HCT116 (cell line): Measurements from ENCODE around the gene MICAL3. TPM values are rescaled to one million over a fixed set of nuclear protein-coding genes. Genes with fewer than 3 reads are reported as not detected.

Experiments used
- ATAC-seq: fragments of 200-7000 bp; cut with Tn5 transposase; 2 replicates; pipeline ENCODE4 v1.9.1; 2020; ENCODE audit warnings: mild to moderate bottlenecking, moderate library complexity
- BruUV-seq: library from RNA; stranded (reverse); fragments of 400-500 nt; replicated peaks from 2 replicates; lab custom pipeline; 2021; lab: Mats Ljungman, UMichigan
- CTCF ChIA-PET: fragments of 300-600 bp; sonication (Branson Sonifier 250); formaldehyde crosslinking; loops from one replicate; lab custom pipeline; 2021; ENCODE audit warnings: antibody characterized with exemption; lab: Charles Lee
- POLR2A ChIA-PET: fragments of 300-600, 350-600 bp; sonication (Branson Sonifier 250); formaldehyde crosslinking; loops from one replicate; lab custom pipeline; 2021; ENCODE audit warnings: antibody characterized with exemption; lab: Charles Lee
- RAD21 ChIA-PET, 2 experiments: fragments of 300-600 bp; sonication (Branson Sonifier 250); formaldehyde crosslinking; loops; one replicate each; lab custom pipeline; 2023; ENCODE audit warnings: low total read pairs in 2 of 2; ENCODE audit not compliant: uncharacterized antibody in 2 of 2, unreplicated experiment in 2 of 2, low non-redundant PET in 1 of 2; lab: Charles Lee
- DNase-seq: peaks from one replicate; pipeline ENCODE4 v3.0.0-alpha.2; 2010; ENCODE audit warnings: low read depth, low spot score
- H2AFZ ChIP-seq: fragments of 200-600 bp; shearing (Covaris generic), sonication (generic); 2 replicates; pipeline ENCODE4 v1.6.1; 2017; ENCODE audit warnings: low read depth, mixed run types, mixed read lengths, antibody characterized with exemption, low read length; ENCODE audit not compliant: poor library complexity, severe bottlenecking
- H3K27ac ChIP-seq: 2 replicates; pipeline ENCODE4 v1.5.1; 2012; ENCODE audit warnings: low read depth, low read length
- H3K27me3 ChIP-seq: fragments of 200-600 bp; sonication (generic); 2 replicates; pipeline ENCODE4 v1.6.1; 2016; ENCODE audit warnings: mixed run types, low read length, mixed read lengths; ENCODE audit not compliant: insufficient read depth
- H3K36me3 ChIP-seq, 2 experiments: fragments of 200-500 bp in 1 of 2; fragments of 200-600 bp in 1 of 2; sonication (Bioruptor generic) in 1 of 2; sonication (generic) in 1 of 2; 2 replicates each; pipeline versions ENCODE4 v1.5.1 to v1.6.1; 2014 to 2016; ENCODE audit warnings: low read length in 2 of 2, inconsistent platforms in 1 of 2, mixed read lengths in 1 of 2, mixed run types in 1 of 2; ENCODE audit not compliant: insufficient read depth in 2 of 2, control insufficient read depth in 1 of 2
- H3K4me1 ChIP-seq, 2 experiments: fragments of 200-600 bp in 1 of 2; sonication (generic) in 1 of 2; 2 replicates each; pipeline versions ENCODE4 v1.5.1 to v1.6.1; 2012 to 2017; ENCODE audit warnings: low read length in 2 of 2, inconsistent platforms in 1 of 2, mild to moderate bottlenecking in 1 of 2, mixed read lengths in 1 of 2, mixed run types in 1 of 2, moderate library complexity in 1 of 2; ENCODE audit not compliant: insufficient read depth in 2 of 2, control insufficient read depth in 1 of 2
- H3K4me2 ChIP-seq: fragments of 200-600 bp; sonication (generic); 2 replicates; pipeline ENCODE4 v1.6.1; 2017; ENCODE audit warnings: mixed run types, low read length, mixed read lengths
- H3K4me3 ChIP-seq, 2 experiments: fragments of 200-600 bp in 1 of 2; sonication (generic) in 1 of 2; replicated peaks in 1 of 2; 2 replicates each; pipeline ENCODE4 v1.5.1; 2011 to 2016; ENCODE audit warnings: low read length in 2 of 2, control low read depth in 1 of 2, low read depth in 1 of 2, mild to moderate bottlenecking in 1 of 2, mixed read lengths in 1 of 2, mixed run types in 1 of 2
- H3K79me2 ChIP-seq: fragments of 200-600 bp; sonication (generic); 2 replicates; pipeline ENCODE4 v1.6.1; 2017; ENCODE audit warnings: mild to moderate bottlenecking, mixed run types, low read length, moderate library complexity, mixed read lengths; ENCODE audit not compliant: insufficient read depth
- H3K9ac ChIP-seq: fragments of 200-600 bp; sonication (generic); 2 replicates; pipeline ENCODE4 v1.6.1; 2016; ENCODE audit warnings: low read length, mixed read lengths
- H3K9me2 ChIP-seq: fragments of 200-600 bp; sonication (generic), shearing (Covaris generic); 2 replicates; pipeline ENCODE4 v1.6.1; 2017; ENCODE audit warnings: mixed run types, mild to moderate bottlenecking, moderate library complexity; ENCODE audit not compliant: insufficient read depth
- H3K9me3 ChIP-seq, 2 experiments: fragments of 200-500 bp in 1 of 2; fragments of 200-600 bp in 1 of 2; sonication (Bioruptor generic) in 1 of 2; sonication (generic) in 1 of 2; 2 replicates each; pipeline ENCODE4 v1.6.1; 2014 to 2017; ENCODE audit warnings: low read length in 2 of 2, mixed read lengths in 2 of 2, inconsistent platforms in 1 of 2, low read depth in 1 of 2, mild to moderate bottlenecking in 1 of 2, mixed run types in 1 of 2, moderate library complexity in 1 of 2; ENCODE audit not compliant: control insufficient read depth in 1 of 2, insufficient read depth in 1 of 2
- H4K20me1 ChIP-seq: fragments of 200-600 bp; sonication (generic), shearing (Covaris generic); 2 replicates; pipeline ENCODE4 v1.6.1; 2017; ENCODE audit warnings: mixed run types, mild to moderate bottlenecking, moderate library complexity; ENCODE audit not compliant: insufficient read depth
- CBX3 ChIP-seq: IDR thresholded peaks from 2 replicates; pipeline ENCODE4 v1.6.1; 2012; ENCODE audit warnings: low read depth
- CEBPB ChIP-seq: IDR thresholded peaks from 2 replicates; pipeline ENCODE4 v1.6.1; 2012; ENCODE audit warnings: low read depth
- ELF1 ChIP-seq: IDR thresholded peaks from 2 replicates; pipeline ENCODE4 v1.6.1; 2012; ENCODE audit warnings: low read depth, borderline replicate concordance
- FOSL1 ChIP-seq: IDR thresholded peaks from 2 replicates; pipeline ENCODE4 v1.6.1; 2012; ENCODE audit warnings: low read depth
- POLR2A ChIP-seq: IDR thresholded peaks from 2 replicates; pipeline ENCODE4 v1.7.0; 2011; ENCODE audit warnings: borderline replicate concordance; ENCODE audit not compliant: insufficient read depth, insufficient read length; ENCODE audit errors: extremely low read depth
- RAD21 ChIP-seq: IDR thresholded peaks from 2 replicates; pipeline ENCODE4 v1.6.1; 2012; ENCODE audit warnings: low read depth, mild to moderate bottlenecking
- SP1 ChIP-seq: IDR thresholded peaks from 2 replicates; pipeline ENCODE4 v1.6.1; 2012; ENCODE audit warnings: low read depth
- ZFX ChIP-seq: fragments of 450-650 bp; IDR thresholded peaks from 2 replicates; pipeline ENCODE4 v1.6.1; 2017
- ZNF274 ChIP-seq: fragments of 200-500 bp; sonication (Bioruptor generic); IDR thresholded peaks from 2 replicates; pipeline ENCODE4 v1.6.1; 2014; ENCODE audit warnings: mild to moderate bottlenecking, low read depth, low read length, inconsistent platforms
- intact Hi-C: fragments of 100-400 bp; cut with micrococcal nuclease; formaldehyde crosslinking; loops from 2 replicates; pipeline ENCODE4 v1.10.0; 2022
- total RNA-seq: library from RNA; stranded (reverse); gene quantifications from one replicate; pipeline ENCODE4 v1.2.1, GENCODE V29; 2021; ENCODE audit not compliant: unreplicated experiment
- TF ChIP-seq, protein P1 (sequence below): IDR thresholded peaks from 2 replicates; pipeline ENCODE4 v1.6.1; 2012
- TF ChIP-seq, protein P2 (sequence below): IDR thresholded peaks from 2 replicates; pipeline ENCODE4 v1.6.1; 2011; ENCODE audit warnings: mild to moderate bottlenecking, low read length, moderate library complexity; ENCODE audit not compliant: insufficient replicate concordance; ENCODE audit errors: extremely low read depth
- TF ChIP-seq, protein P3 (sequence below): IDR thresholded peaks from 2 replicates; pipeline ENCODE4 v1.6.1; 2012
- TF ChIP-seq, protein P4 (sequence below): IDR thresholded peaks from 2 replicates; pipeline ENCODE4 v1.6.1; 2012; ENCODE audit warnings: low read depth

The MICAL3 gene
- total RNA-seq, 1 experiment from 2014 or later: 30.8 TPM

DNA sequence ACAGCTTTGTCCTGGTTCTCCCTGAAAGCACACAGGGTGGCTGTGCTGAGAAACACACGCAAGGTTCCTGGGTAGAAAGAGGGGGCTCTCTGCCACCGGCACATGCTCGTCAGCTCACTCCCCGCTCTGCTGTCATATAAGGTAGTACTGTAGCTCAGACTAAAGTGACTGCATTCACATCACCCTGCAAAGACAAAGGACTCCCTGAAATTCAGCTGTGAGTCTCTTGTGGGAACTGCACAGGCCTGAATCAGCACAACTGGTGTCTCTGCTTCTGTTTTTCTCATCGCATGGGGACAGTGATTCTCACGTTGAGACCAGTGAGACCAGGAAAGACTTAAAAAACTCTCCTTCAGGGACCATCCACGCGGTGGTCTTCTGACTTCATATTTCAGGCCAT is 126.0 kb downstream of the MICAL3 start:
- H3K4me1 ChIP-seq: no peaks in the 10 kb centered on the region
- ATAC-seq (no peak), DNase-seq (no peak)
- H3K9me3 ChIP-seq: no peaks in the 10 kb centered on the region
- no peaks in the 10 kb centered on the region for H3K79me2 ChIP-seq
- H3K4me2 ChIP-seq: no peak overlapping the region
- RAD21 ChIA-PET: no interaction called here
- BruUV-seq: no TSS peak
- H3K27ac ChIP-seq: no peak overlapping the region
- CTCF ChIA-PET: no interaction called here
- H3K9me2 ChIP-seq: no peaks in the 10 kb centered on the region
- H3K9ac ChIP-seq: no peak overlapping the region
- no peak overlapping the region for H2AFZ ChIP-seq
- TF ChIP-seq CEBPB: no peak
- TF ChIP-seq, protein P1, sequence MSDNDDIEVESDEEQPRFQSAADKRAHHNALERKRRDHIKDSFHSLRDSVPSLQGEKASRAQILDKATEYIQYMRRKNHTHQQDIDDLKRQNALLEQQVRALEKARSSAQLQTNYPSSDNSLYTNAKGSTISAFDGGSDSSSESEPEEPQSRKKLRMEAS: no peak
- TF ChIP-seq, protein P2, sequence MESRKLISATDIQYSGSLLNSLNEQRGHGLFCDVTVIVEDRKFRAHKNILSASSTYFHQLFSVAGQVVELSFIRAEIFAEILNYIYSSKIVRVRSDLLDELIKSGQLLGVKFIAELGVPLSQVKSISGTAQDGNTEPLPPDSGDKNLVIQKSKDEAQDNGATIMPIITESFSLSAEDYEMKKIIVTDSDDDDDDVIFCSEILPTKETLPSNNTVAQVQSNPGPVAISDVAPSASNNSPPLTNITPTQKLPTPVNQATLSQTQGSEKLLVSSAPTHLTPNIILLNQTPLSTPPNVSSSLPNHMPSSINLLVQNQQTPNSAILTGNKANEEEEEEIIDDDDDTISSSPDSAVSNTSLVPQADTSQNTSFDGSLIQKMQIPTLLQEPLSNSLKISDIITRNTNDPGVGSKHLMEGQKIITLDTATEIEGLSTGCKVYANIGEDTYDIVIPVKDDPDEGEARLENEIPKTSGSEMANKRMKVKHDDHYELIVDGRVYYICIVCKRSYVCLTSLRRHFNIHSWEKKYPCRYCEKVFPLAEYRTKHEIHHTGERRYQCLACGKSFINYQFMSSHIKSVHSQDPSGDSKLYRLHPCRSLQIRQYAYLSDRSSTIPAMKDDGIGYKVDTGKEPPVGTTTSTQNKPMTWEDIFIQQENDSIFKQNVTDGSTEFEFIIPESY: no peak
- TF ChIP-seq, protein P3, sequence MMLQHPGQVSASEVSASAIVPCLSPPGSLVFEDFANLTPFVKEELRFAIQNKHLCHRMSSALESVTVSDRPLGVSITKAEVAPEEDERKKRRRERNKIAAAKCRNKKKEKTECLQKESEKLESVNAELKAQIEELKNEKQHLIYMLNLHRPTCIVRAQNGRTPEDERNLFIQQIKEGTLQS: no peak
- no peak for TF ChIP-seq ZNF274
- no peak for TF ChIP-seq FOSL1
- TF ChIP-seq POLR2A: no peak
- TF ChIP-seq CBX3: no peak
- TF ChIP-seq, protein P4, sequence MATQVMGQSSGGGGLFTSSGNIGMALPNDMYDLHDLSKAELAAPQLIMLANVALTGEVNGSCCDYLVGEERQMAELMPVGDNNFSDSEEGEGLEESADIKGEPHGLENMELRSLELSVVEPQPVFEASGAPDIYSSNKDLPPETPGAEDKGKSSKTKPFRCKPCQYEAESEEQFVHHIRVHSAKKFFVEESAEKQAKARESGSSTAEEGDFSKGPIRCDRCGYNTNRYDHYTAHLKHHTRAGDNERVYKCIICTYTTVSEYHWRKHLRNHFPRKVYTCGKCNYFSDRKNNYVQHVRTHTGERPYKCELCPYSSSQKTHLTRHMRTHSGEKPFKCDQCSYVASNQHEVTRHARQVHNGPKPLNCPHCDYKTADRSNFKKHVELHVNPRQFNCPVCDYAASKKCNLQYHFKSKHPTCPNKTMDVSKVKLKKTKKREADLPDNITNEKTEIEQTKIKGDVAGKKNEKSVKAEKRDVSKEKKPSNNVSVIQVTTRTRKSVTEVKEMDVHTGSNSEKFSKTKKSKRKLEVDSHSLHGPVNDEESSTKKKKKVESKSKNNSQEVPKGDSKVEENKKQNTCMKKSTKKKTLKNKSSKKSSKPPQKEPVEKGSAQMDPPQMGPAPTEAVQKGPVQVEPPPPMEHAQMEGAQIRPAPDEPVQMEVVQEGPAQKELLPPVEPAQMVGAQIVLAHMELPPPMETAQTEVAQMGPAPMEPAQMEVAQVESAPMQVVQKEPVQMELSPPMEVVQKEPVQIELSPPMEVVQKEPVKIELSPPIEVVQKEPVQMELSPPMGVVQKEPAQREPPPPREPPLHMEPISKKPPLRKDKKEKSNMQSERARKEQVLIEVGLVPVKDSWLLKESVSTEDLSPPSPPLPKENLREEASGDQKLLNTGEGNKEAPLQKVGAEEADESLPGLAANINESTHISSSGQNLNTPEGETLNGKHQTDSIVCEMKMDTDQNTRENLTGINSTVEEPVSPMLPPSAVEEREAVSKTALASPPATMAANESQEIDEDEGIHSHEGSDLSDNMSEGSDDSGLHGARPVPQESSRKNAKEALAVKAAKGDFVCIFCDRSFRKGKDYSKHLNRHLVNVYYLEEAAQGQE: no peak
- TF ChIP-seq ZFX: no peak
- TF ChIP-seq SP1: no peak
- TF ChIP-seq ELF1: no peak
- TF ChIP-seq RAD21: no peak
- no peak overlapping the region for H3K4me3 ChIP-seq
- intact Hi-C loops: no loop called here
- POLR2A ChIA-PET: no interaction called here
- no peaks in the 10 kb centered on the region for H4K20me1 ChIP-seq
- peaks cover 18 to 19% of the 10 kb centered on the region in 2 experiments; a peak in 3 of 4 replicates for H3K36me3 ChIP-seq
- no peaks in the 10 kb centered on the region for H3K27me3 ChIP-seq
